Kidney (tissue), 14 donors: ENCODE measurements around the gene PEX10. TPM values are rescaled to one million over a fixed set of nuclear protein-coding genes. Genes with fewer than 3 reads are reported as not detected.

ENCODE experiments used
- DNase-seq, 5 donors: peaks; one replicate each; pipeline ENCODE4 v3.0.0-alpha.2; 2013 to 2020
- FAIRE-seq: peaks from 2 replicates; lab custom pipeline; 2012; peaks lifted over from hg19 to GRCh38; lab: Jason Lieb, UNC
- H3K27ac ChIP-seq, 2 donors: one replicate each; pipeline ENCODE4 v1.7.0; 2013; ENCODE audit warnings: low read depth in 2 of 2, low read length in 2 of 2, inconsistent platforms in 1 of 2
- H3K27me3 ChIP-seq: one replicate; pipeline ENCODE4 v1.7.1; 2013; ENCODE audit warnings: low read length, inconsistent platforms; ENCODE audit not compliant: control insufficient read depth, insufficient read depth
- H3K36me3 ChIP-seq, 3 donors: one replicate each; pipeline versions ENCODE4 v1.7.0 to v1.7.1; 2013; ENCODE audit warnings: low read length in 3 of 3, control low read depth in 1 of 3, inconsistent platforms in 1 of 3; ENCODE audit not compliant: insufficient read depth in 3 of 3, control insufficient read depth in 2 of 3
- H3K4me1 ChIP-seq, 3 donors: one replicate each; pipeline versions ENCODE4 v1.7.0 to v1.7.1; 2013; ENCODE audit warnings: low read length in 3 of 3, inconsistent platforms in 1 of 3, low read depth in 1 of 3; ENCODE audit not compliant: control insufficient read depth in 2 of 3, insufficient read depth in 2 of 3
- H3K4me3 ChIP-seq, 3 donors: one replicate each; pipeline versions ENCODE4 v1.7.0 to v1.8.1; 2013; ENCODE audit warnings: low read length in 3 of 3, control low read depth in 1 of 3, inconsistent platforms in 1 of 3
- H3K9ac ChIP-seq, 3 donors: one replicate each; pipeline versions ENCODE4 v1.7.0 to v1.7.1; 2013; ENCODE audit warnings: low read length in 3 of 3, control low read depth in 1 of 3, inconsistent platforms in 1 of 3
- H3K9me3 ChIP-seq, 3 donors: one replicate each; pipeline versions ENCODE4 v1.7.0 to v1.7.1; 2013; ENCODE audit warnings: low read length in 3 of 3, control low read depth in 1 of 3, inconsistent platforms in 1 of 3; ENCODE audit not compliant: control insufficient read depth in 2 of 3, insufficient read depth in 1 of 3
- intact Hi-C: fragments of 100-400 bp; cut with DNase I; formaldehyde crosslinking; loops from one replicate; pipeline ENCODE4 v1.11.1; 2022
- polyA plus RNA-seq: library from polyadenylated mRNA; stranded (reverse); fragments of 350-450 nt; fragmentation: Illumina TruSeq; extraction: RNeasy Lipid Tissue Mini Kit (QIAGEN cat#74804); gene quantifications from one replicate; pipeline ENCODE4 v1.2.3, GENCODE V29; 2014; ENCODE audit warnings: low read depth, low replicate concordance; ENCODE audit not compliant: insufficient read depth
- total RNA-seq: library from RNA; stranded (reverse); fragmentation: NEBNext Ultra II Directional; extraction: Animal tissue kit (Norgen Biotek cat#: 25700); gene quantifications from one replicate; pipeline ENCODE4 v1.2.1, GENCODE V29; 2021
- TF ChIP-seq, protein P1 (sequence below): IDR thresholded peaks from 3 replicates; pipeline ENCODE4 v1.5.1; 2012; ENCODE audit warnings: mild to moderate bottlenecking, moderate library complexity, borderline replicate concordance; ENCODE audit not compliant: insufficient read depth; ENCODE audit errors: extremely low read depth
- donor health status: control.
- donor health status: control.
- donor health status: control.
- donor health status: control.
- donor health status: control.
- donor health status: DM: yes; HTN: yes; CAD: no.
- donor health status: Normal renal cell carcinoma (clear cell type).

PEX10 gene
- total and polyA plus RNA-seq, 2 donors from 2014 or later: 25.6 to 26.8 TPM

DNA sequence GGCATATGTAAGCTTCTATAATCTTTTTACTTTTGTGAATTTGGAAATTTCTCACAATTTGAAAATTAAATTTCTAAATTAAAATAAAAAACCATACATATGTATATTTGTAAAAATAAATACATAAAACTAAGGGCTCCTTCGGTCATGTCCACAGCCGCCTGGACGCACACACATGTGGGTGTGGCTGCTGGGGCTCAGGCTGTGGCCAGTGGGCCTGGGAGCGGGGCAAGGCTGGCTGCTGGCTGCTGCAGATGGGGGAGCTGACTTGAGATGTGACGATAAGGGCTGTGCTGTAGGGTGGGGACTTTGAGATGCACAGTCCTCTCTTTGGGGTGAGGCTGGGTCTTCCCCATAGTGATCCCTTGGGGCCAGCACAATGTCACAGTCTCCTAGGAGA is 15.9 kb downstream of the PEX10 start:
- H3K27ac ChIP-seq: no peak overlapping the region
- intact Hi-C loops: no loop called here
- no peak overlapping the region for H3K4me3 ChIP-seq
- H3K9ac ChIP-seq: no peak overlapping the region
- no peak for DNase-seq
- H3K4me1 ChIP-seq: peaks cover 0 to 32% (median 17%) of the 10 kb centered on the region in 3 donors
- FAIRE-seq: no peak
- H3K27me3 ChIP-seq: no peaks in the 10 kb centered on the region
- TF ChIP-seq, protein P1, sequence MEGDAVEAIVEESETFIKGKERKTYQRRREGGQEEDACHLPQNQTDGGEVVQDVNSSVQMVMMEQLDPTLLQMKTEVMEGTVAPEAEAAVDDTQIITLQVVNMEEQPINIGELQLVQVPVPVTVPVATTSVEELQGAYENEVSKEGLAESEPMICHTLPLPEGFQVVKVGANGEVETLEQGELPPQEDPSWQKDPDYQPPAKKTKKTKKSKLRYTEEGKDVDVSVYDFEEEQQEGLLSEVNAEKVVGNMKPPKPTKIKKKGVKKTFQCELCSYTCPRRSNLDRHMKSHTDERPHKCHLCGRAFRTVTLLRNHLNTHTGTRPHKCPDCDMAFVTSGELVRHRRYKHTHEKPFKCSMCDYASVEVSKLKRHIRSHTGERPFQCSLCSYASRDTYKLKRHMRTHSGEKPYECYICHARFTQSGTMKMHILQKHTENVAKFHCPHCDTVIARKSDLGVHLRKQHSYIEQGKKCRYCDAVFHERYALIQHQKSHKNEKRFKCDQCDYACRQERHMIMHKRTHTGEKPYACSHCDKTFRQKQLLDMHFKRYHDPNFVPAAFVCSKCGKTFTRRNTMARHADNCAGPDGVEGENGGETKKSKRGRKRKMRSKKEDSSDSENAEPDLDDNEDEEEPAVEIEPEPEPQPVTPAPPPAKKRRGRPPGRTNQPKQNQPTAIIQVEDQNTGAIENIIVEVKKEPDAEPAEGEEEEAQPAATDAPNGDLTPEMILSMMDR: no peak
- no peaks in the 10 kb centered on the region for H3K9me3 ChIP-seq
- H3K36me3 ChIP-seq: peaks cover 8 to 49% (median 26%) of the 10 kb centered on the region in 3 donors

DNA sequence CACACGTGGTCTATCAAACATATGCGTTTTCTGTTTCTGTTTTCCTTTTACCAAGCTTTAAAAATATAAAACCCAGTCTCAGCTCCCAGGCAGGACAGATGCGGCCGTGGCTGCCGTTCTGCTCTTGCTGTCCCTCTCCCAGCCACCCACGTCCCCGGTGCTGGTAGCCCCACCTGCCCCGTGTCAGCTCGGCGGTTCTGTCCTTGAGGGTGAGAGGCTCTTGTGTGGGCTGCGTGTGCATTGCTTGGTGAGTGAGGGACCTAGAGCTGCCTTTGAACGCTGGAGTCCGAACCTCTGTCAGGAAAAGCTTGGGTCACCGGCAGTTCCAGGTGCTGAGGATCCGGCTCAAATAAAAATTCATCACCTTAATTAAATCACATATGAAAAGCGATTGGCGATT is 16.3 kb downstream of the PEX10 start:
- DNase-seq (no peak), FAIRE-seq (no peak)
- Histone ChIP-seq H3K27ac (no peak overlapping the region), H3K27me3 (no peaks in the 10 kb centered on the region), H3K9ac (no peak overlapping the region), H3K4me3 (no peak overlapping the region), H3K4me1 (peaks cover 0 to 32% (median 17%) of the 10 kb centered on the region in 3 donors), H3K36me3 (peaks cover 8 to 49% (median 26%) of the 10 kb centered on the region in 3 donors), H3K9me3 (no peaks in the 10 kb centered on the region)
- TF ChIP-seq, protein P1: no peak
- intact Hi-C loops: no loop called here

DNA sequence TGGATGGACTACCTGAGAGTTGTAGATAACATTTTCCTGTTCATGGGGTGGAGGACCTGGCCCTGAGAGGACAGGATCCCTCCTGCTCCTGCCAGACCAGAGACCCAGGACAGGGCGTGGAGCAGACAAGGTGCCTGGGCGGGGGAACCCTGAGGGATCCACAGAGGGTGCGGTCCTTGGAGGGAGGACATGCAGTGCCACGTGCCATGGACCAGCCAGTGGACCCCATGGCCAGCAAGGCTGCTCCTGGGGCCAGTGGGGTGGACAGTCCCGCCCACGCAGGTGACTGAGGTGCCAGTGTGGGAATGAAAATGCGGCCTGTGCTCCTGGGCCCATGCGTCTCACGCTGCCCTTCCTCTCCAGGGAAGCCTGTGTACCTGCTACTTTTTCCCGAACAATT is 17.1 kb downstream of the PEX10 start:
- H3K4me3 ChIP-seq: no peak overlapping the region
- no peak for DNase-seq
- TF ChIP-seq, protein P1: no peak
- no peaks in the 10 kb centered on the region for H3K27me3 ChIP-seq
- no peaks in the 10 kb centered on the region for H3K9me3 ChIP-seq
- peaks cover 0 to 36% (median 17%) of the 10 kb centered on the region in 3 donors for H3K4me1 ChIP-seq
- no peak overlapping the region for H3K9ac ChIP-seq
- intact Hi-C loops: no loop called here
- FAIRE-seq: no peak
- no peak overlapping the region for H3K27ac ChIP-seq
- H3K36me3 ChIP-seq: peaks cover 8 to 49% (median 22%) of the 10 kb centered on the region in 3 donors

DNA sequence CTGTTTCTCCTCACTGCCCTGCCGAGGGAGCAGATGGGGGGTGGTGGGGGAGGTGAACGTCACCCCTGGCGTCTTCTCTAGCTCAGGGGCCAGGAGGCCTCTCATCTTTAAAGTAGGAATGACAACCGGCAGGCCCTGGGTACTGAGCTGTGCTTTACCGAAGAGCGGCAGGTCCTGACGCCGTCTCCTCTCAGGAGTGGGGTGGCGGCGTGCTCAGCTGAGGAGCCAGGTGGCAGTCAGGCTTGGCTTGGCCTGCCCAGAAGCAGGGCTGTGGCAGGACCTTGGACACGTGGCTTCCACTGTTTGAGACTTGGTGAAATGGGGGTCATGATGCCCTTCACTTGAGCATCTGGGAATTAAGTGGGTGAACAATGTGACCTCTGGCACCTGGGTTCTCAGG is 17.6 kb downstream of the PEX10 start:
- no peaks in the 10 kb centered on the region for H3K27me3 ChIP-seq
- no peak for DNase-seq
- H3K4me3 ChIP-seq: no peak overlapping the region
- intact Hi-C loops: no loop called here
- H3K27ac ChIP-seq: no peak overlapping the region
- TF ChIP-seq, protein P1: no peak
- FAIRE-seq: no peak
- H3K9me3 ChIP-seq: no peaks in the 10 kb centered on the region
- no peak overlapping the region for H3K9ac ChIP-seq
- peaks cover 8 to 45% (median 22%) of the 10 kb centered on the region in 3 donors for H3K36me3 ChIP-seq
- H3K4me1 ChIP-seq: peaks cover 0 to 39% (median 17%) of the 10 kb centered on the region in 3 donors
